B cell (primary cell): ENCODE measurements around the gene GPR108. TPM values are rescaled to one million over a fixed set of nuclear protein-coding genes. Genes with fewer than 3 reads are reported as not detected.

Source experiments
- ATAC-seq: fragments of 200-7000 bp; cut with Tn5 transposase; one replicate; pipeline ENCODE4 v1.10.0; 2021; ENCODE audit warnings: low read depth, mild to moderate bottlenecking, moderate number of reproducible peaks, moderate library complexity
- CTCF ChIA-PET: fragments of 350-600 bp; sonication (Branson Sonifier 250); formaldehyde crosslinking; loops from one replicate; lab custom pipeline; 2021; ENCODE audit warnings: antibody characterized with exemption, inconsistent platforms; lab: Charles Lee
- POLR2A ChIA-PET: fragments of 350-600 bp; sonication (Branson Sonifier 250); formaldehyde crosslinking; loops from one replicate; lab custom pipeline; 2021; ENCODE audit warnings: antibody characterized with exemption; lab: Charles Lee
- DNase-seq: peaks from one replicate; pipeline ENCODE4 v3.0.0; 2013
- H2AFZ ChIP-seq: 2 replicates; pipeline ENCODE4 v1.6.1; 2012; ENCODE audit warnings: mild to moderate bottlenecking, low read depth, low read length; ENCODE audit not compliant: insufficient read depth, poor library complexity, severe bottlenecking
- H3K27ac ChIP-seq, 2 donors: 1 replicate in 1 of 2; 2 replicates in 1 of 2; pipeline ENCODE4 v1.5.1; 2012 to 2013; ENCODE audit warnings: low read length in 2 of 2, mild to moderate bottlenecking in 2 of 2, moderate library complexity in 1 of 2
- H3K27me3 ChIP-seq, 4 experiments: fragments of 200-600 bp in 1 of 4; sonication (generic) in 1 of 4; replicated peaks in 1 of 4; 1 replicate in 2 of 4; 2 replicates in 2 of 4; pipeline versions ENCODE4 v1.6.1 to v1.7.0; 2013 to 2016; ENCODE audit warnings: low read length in 3 of 4, mild to moderate bottlenecking in 2 of 4, mixed read lengths in 1 of 4, moderate library complexity in 1 of 4; ENCODE audit not compliant: insufficient read depth in 4 of 4, control insufficient read depth in 3 of 4; ENCODE audit errors: control extremely low read depth in 1 of 4
- H3K36me3 ChIP-seq, 2 experiments: replicated peaks in 1 of 2; 1 replicate in 1 of 2; 2 replicates in 1 of 2; pipeline versions ENCODE4 v1.6.1 to v1.7.1; 2013; ENCODE audit warnings: low read length in 1 of 2; ENCODE audit not compliant: insufficient read depth in 2 of 2, control insufficient read depth in 1 of 2; ENCODE audit errors: control extremely low read depth in 1 of 2, extremely low read depth in 1 of 2
- H3K4me1 ChIP-seq, 2 donors: fragments of 200-600 bp in 1 of 2; sonication (generic) in 1 of 2; 1 replicate in 1 of 2; 2 replicates in 1 of 2; pipeline versions ENCODE4 v1.5.1 to v1.6.1; 2013 to 2017; ENCODE audit warnings: low read length in 2 of 2; ENCODE audit not compliant: control insufficient read depth in 2 of 2, insufficient read depth in 2 of 2
- H3K4me2 ChIP-seq: replicated peaks from 2 replicates; pipeline ENCODE3; 2012; ENCODE audit warnings: mild to moderate bottlenecking, low read depth, low read length; ENCODE audit not compliant: poor library complexity, severe bottlenecking
- H3K4me3 ChIP-seq, 5 experiments: fragments of 200-600 bp in 1 of 5; sonication (generic) in 1 of 5; 1 replicate in 3 of 5; 2 replicates in 2 of 5; pipeline versions ENCODE4 v1.5.1 to v1.7.0; 2011 to 2016; ENCODE audit warnings: low read length in 4 of 5, mild to moderate bottlenecking in 4 of 5, low read depth in 2 of 5, control low read depth in 1 of 5, moderate library complexity in 1 of 5; ENCODE audit not compliant: insufficient read depth in 1 of 5; ENCODE audit errors: control extremely low read depth in 1 of 5, extremely low read depth in 1 of 5
- H3K79me2 ChIP-seq: fragments of 200-600 bp; sonication (generic); one replicate; pipeline ENCODE4 v1.6.0; 2016; ENCODE audit warnings: low read length; ENCODE audit not compliant: control insufficient read depth, insufficient read depth
- H3K9ac ChIP-seq: fragments of 200-600 bp; sonication (generic); 2 replicates; pipeline ENCODE4 v1.6.1; 2017; ENCODE audit warnings: mild to moderate bottlenecking, low read length, moderate library complexity
- H3K9me3 ChIP-seq, 3 donors: one replicate each; pipeline versions ENCODE4 v1.6.1 to v1.7.1; 2013; ENCODE audit warnings: low read length in 2 of 3; ENCODE audit not compliant: control insufficient read depth in 2 of 3, insufficient read depth in 1 of 3; ENCODE audit errors: control extremely low read depth in 1 of 3
- H4K20me1 ChIP-seq: 2 replicates; pipeline ENCODE4 v1.6.0; 2012; ENCODE audit warnings: mild to moderate bottlenecking, low read length; ENCODE audit not compliant: insufficient read depth, control insufficient read depth, poor library complexity, severe bottlenecking
- H3K27ac Mint-ChIP-seq: one replicate; pipeline ENCODE4 v1.8.0; 2021; ENCODE audit warnings: mixed read lengths
- H3K27me3 Mint-ChIP-seq: one replicate; pipeline ENCODE4 v1.8.0; 2021; ENCODE audit warnings: mixed read lengths
- H3K4me1 Mint-ChIP-seq: one replicate; pipeline ENCODE4 v1.8.0; 2021; ENCODE audit warnings: mixed read lengths
- H3K4me3 Mint-ChIP-seq: one replicate; pipeline ENCODE4 v1.8.0; 2021; ENCODE audit warnings: mixed read lengths
- H3K9me3 Mint-ChIP-seq: one replicate; pipeline ENCODE4 v1.8.0; 2022; ENCODE audit warnings: mixed read lengths; ENCODE audit not compliant: insufficient read depth
- CTCF ChIP-seq: fragments of 200-600 bp; IDR thresholded peaks from one replicate; pipeline ENCODE4 v1.8.0; 2022; ENCODE audit warnings: antibody characterized with exemption, mild to moderate bottlenecking
- EZH2 ChIP-seq: IDR thresholded peaks from 2 replicates; pipeline ENCODE4 v1.6.1; 2012; ENCODE audit warnings: borderline replicate concordance, low read depth, mild to moderate bottlenecking, moderate library complexity, low read length; ENCODE audit not compliant: insufficient read depth, poor library complexity, severe bottlenecking
- WGBS: methylation state at CpG from one replicate; pipeline ENCODE4 v1.1.5; 2013; ENCODE audit warnings: missing lambda C conversion rate; ENCODE audit not compliant: insufficient coverage; 5-methylcytosine and 5-hydroxymethylcytosine counted together
- intact Hi-C: fragments of 100-400 bp; cut with micrococcal nuclease; formaldehyde crosslinking; loops from one replicate; pipeline ENCODE4 v1.10.0; 2022
- polyA plus RNA-seq: library from polyadenylated mRNA; depleted of rRNA; stranded (reverse); fragments of >200 nt; gene quantifications from 2 replicates; pipeline ENCODE4 v1.2.3, GENCODE V29; 2012
- total RNA-seq, 2 donors: library from RNA; stranded (reverse); fragments of 120-200 nt in 1 of 2; gene quantifications; 1 replicate in 1 of 2; 2 replicates in 1 of 2; pipeline versions ENCODE4 v1.2.3 to v1.2.4, GENCODE V29; 2013 to 2022

Gene GPR108
- total and polyA plus RNA-seq, 2 donors (not counting 1 experiment from before 2014, with no cell fraction given): 79.0 to 82.5 TPM

GRCh38 chr19:6707011-6707657 is 30.2 kb downstream of the GPR108 start:
- no peak for TF ChIP-seq EZH2
- H3K79me2 ChIP-seq: no peaks in the 10 kb centered on the region
- WGBS: 94% methylated on average over 31 of the region's 44 CpGs
- no peak for ATAC-seq
- no peak overlapping the region for H3K4me3 ChIP-seq
- intact Hi-C loops: no loop called here
- no peak overlapping the region for H2AFZ ChIP-seq
- H3K36me3 ChIP-seq: no peaks in the 10 kb centered on the region
- Mint-ChIP-seq H3K27me3 (peaks cover 28% of the 10 kb centered on the region), H3K4me1 (peaks cover 12% of the 10 kb centered on the region), H3K9me3 (no peaks in the 10 kb centered on the region), H3K4me3 (no peak overlapping the region), H3K27ac (no peak overlapping the region)
- DNase-seq: no peak
- H3K27ac ChIP-seq: no peak overlapping the region
- H3K9ac ChIP-seq: no peak overlapping the region
- peaks cover 0 to 28% (median 5%) of the 10 kb centered on the region in 4 experiments for H3K27me3 ChIP-seq
- H3K4me2 ChIP-seq: no peak overlapping the region
- POLR2A ChIA-PET: no interaction called here
- H3K9me3 ChIP-seq: no peaks in the 10 kb centered on the region
- CTCF ChIA-PET: no interaction called here
- peaks cover 3 to 11% of the 10 kb centered on the region in 2 donors for H3K4me1 ChIP-seq
- no peaks in the 10 kb centered on the region for H4K20me1 ChIP-seq

GRCh38 chr19:6706633-6706958 is 30.8 kb downstream of the GPR108 start:
- POLR2A ChIA-PET: interaction anchor here (0.6 kb wide), 1 partner anchor 811 kb away, joined by 3 read pairs; no protein-coding TSS in a partner anchor

More at GRCh38 chr19:6706633-6706958, 30.8 kb downstream of the GPR108 start:
- Histone ChIP-seq H3K79me2 (no peaks in the 10 kb centered on the region), H3K36me3 (no peaks in the 10 kb centered on the region), H4K20me1 (no peaks in the 10 kb centered on the region), H3K9me3 (no peaks in the 10 kb centered on the region), H3K27ac (no peak overlapping the region), H3K4me3 (no peak overlapping the region), H3K4me1 (peaks cover 3 to 11% of the 10 kb centered on the region in 2 donors), H3K9ac (no peak overlapping the region), H3K4me2 (no peak overlapping the region), H2AFZ (no peak overlapping the region), H3K27me3 (peaks cover 0 to 28% (median 5%) of the 10 kb centered on the region in 4 experiments)
- Mint-ChIP-seq H3K4me1 (peaks cover 12% of the 10 kb centered on the region), H3K4me3 (no peak overlapping the region), H3K27ac (no peak overlapping the region), H3K9me3 (no peaks in the 10 kb centered on the region), H3K27me3 (peaks cover 27% of the 10 kb centered on the region)
- ATAC-seq (no peak), DNase-seq (no peak)
- intact Hi-C loops: no loop called here
- WGBS: 75% methylated on average over 1 of the region's 3 CpGs
- CTCF ChIA-PET: no interaction called here
- TF ChIP-seq EZH2 (no peak), CTCF (no peak)
